ENCODE results near the gene PLEKHG2.
A peak's percentile ranks its signal among the peaks of the same experiment; 100 is the strongest.

Gene PLEKHG2

GRCh38 chr19:39417463-39418181 lies 5.2 kb downstream of the PLEKHG2 start:
- H3K36me3 Mint-ChIP-seq (ENCODE audit: low read depth) = peaks cover 6% of the 10 kb centered on the region
- peaks cover 11% of the 10 kb centered on the region for H3K4me1 Mint-ChIP-seq (ENCODE audit: low read depth)
- H3K9me3 Mint-ChIP-seq = no peaks in the 10 kb centered on the region
- H3K27ac Mint-ChIP-seq = no peak overlapping the region
- no peaks in the 10 kb centered on the region for H3K27me3 Mint-ChIP-seq
- no peak overlapping the region for H3K4me3 Mint-ChIP-seq

DNA sequence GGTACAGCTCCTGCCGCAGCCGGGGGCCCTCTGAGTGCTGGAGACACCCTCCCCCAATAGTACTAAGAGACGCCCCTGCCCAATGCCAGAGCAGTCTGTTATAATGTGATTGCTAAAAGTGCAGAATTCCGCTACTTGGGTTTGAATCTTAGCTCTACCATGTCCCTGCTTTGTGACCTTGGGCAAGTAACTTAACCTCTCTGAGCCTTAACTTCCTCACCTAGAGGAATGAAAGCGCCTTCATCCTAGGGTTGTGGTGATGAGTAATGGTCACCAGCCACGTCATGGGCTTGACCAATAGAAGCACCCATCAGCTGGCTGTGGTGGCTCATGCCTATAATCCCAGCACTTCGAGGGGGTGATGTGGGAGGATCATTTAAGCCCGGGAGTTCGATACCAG lies 6.5 kb downstream of the PLEKHG2 start:
- H3K27ac Mint-ChIP-seq = no peak overlapping the region
- H3K9me3 Mint-ChIP-seq = no peaks in the 10 kb centered on the region
- no peaks in the 10 kb centered on the region for H3K27me3 Mint-ChIP-seq
- peaks cover 13% of the 10 kb centered on the region for H3K36me3 Mint-ChIP-seq (ENCODE audit: low read depth)
- peaks cover 6% of the 10 kb centered on the region for H3K4me1 Mint-ChIP-seq (ENCODE audit: low read depth)
- no peak overlapping the region for H3K4me3 Mint-ChIP-seq

DNA sequence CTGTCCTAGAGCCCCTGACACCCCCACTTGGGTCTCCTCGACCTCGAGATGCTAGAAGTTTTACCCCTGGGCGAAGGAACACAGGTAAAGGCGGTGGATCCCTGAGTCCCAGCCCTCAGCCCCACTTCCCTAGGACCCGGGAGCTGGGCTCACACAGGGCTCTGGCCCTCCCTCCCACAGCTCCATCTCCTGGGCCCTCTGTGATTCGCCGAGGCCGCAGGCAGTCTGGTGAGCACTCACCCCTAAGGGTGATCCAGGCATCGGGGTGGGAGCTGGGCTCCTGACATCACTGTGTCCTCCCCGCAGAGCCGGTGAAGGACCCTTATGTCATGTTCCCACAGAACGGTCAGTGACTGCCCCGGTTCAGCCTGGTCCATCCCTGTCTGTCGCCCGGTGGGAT lies 8.3 kb downstream of the PLEKHG2 start:
- no peaks in the 10 kb centered on the region for H3K4me1 Mint-ChIP-seq (ENCODE audit: low read depth)
- H3K27me3 Mint-ChIP-seq = no peaks in the 10 kb centered on the region
- no peak overlapping the region for H3K4me3 Mint-ChIP-seq

DNA sequence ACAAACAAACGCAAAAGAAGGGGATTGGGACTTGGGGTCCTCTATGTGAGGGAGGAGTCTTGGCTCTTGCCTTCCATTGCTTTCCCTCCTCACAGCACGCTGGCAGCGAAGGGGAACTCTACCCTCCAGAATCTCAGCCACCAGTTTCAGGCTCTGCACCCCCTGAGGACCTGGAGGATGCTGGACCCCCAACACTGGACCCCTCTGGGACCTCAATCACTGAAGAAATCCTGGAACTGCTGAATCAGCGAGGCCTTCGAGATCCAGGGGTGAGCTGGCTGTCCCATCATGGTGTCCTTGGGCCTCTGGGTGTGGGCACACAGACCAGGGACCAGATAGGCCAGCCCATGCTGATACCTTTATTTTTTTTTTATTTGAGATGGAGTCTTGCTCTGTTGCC lies 9.6 kb downstream of the PLEKHG2 start:
- Mint-ChIP-seq H3K27me3 (no peaks in the 10 kb centered on the region), H3K4me1 (ENCODE audit: low read depth) (no peaks in the 10 kb centered on the region), H3K4me3 (no peak overlapping the region), H3K27ac (no peak overlapping the region), H3K9me3 (no peaks in the 10 kb centered on the region), H3K36me3 (ENCODE audit: low read depth) (peaks cover 20% of the 10 kb centered on the region)

More for the DNA sequence above, 8.3 kb downstream of the PLEKHG2 start:
- Mint-ChIP-seq H3K27ac (no peak overlapping the region), H3K36me3 (ENCODE audit: low read depth) (peaks cover 20% of the 10 kb centered on the region), H3K9me3 (no peaks in the 10 kb centered on the region)

DNA sequence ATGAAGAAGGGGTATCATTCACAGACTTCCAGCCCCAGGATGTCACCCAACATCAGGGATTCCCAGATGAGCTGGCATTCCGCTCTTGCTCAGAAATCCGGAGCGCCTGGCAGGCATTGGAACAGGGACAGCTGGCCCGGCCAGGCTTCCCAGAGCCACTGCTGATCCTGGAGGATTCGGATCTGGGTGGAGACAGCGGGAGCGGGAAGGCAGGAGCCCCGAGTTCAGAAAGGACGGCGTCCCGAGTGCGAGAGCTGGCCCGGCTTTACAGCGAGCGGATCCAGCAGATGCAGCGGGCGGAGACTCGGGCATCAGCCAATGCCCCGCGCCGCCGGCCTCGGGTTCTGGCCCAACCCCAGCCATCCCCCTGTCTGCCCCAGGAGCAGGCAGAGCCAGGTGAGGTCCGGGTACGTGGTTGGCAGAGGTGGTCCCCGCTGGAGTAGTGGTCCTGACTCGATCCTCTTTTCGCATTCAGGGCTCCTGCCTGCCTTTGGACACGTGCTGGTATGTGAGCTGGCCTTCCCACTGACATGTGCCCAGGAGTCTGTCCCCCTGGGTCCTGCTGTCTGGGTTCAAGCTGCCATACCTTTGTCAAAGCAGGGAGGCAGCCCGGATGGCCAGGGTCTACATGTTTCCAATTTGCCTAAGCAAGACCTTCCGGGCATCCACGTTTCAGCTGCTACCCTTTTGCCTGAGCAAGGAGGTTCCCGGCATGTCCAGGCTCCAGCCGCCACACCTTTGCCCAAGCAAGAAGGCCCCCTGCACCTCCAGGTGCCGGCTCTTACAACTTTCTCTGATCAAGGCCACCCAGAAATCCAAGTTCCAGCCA lies 11.0 kb downstream of the PLEKHG2 start:
- no peaks in the 10 kb centered on the region for H3K9me3 Mint-ChIP-seq
- no peaks in the 10 kb centered on the region for H3K27me3 Mint-ChIP-seq
- no peaks in the 10 kb centered on the region for H3K4me1 Mint-ChIP-seq (ENCODE audit: low read depth)
- no peak overlapping the region for H3K4me3 Mint-ChIP-seq
- H3K27ac Mint-ChIP-seq = no peak overlapping the region
- H3K36me3 Mint-ChIP-seq (ENCODE audit: low read depth) = peaks cover 20% of the 10 kb centered on the region

- Mint-ChIP-seq H3K36me3 (ENCODE audit: low read depth) (peaks cover 15% of the 10 kb centered on the region), H3K4me1 (ENCODE audit: low read depth) (no peaks in the 10 kb centered on the region), H3K9me3 (no peaks in the 10 kb centered on the region), H3K27me3 (no peaks in the 10 kb centered on the region), H3K27ac (no peak overlapping the region), H3K4me3 (no peak overlapping the region)
Measured at GRCh38 chr19:39424934-39425333, 12.5 kb downstream of the PLEKHG2 start.

- Mint-ChIP-seq H3K9me3 (no peaks in the 10 kb centered on the region), H3K4me3 (no peak overlapping the region), H3K27ac (no peak overlapping the region)
Measured at GRCh38 chr19:39425744-39426143, 13.3 kb downstream of the PLEKHG2 start.

GRCh38 chr19:39426170-39426569 lies 13.7 kb downstream of the PLEKHG2 start:
- Mint-ChIP-seq H3K9me3 (no peaks in the 10 kb centered on the region), H3K4me1 (ENCODE audit: low read depth) (peaks cover 10% of the 10 kb centered on the region), H3K4me3 (no peak overlapping the region), H3K27me3 (no peaks in the 10 kb centered on the region), H3K27ac (no peak overlapping the region), H3K36me3 (ENCODE audit: low read depth) (peaks cover 15% of the 10 kb centered on the region)

More at GRCh38 chr19:39425744-39426143, 13.3 kb downstream of the PLEKHG2 start:
- Mint-ChIP-seq H3K27me3 (no peaks in the 10 kb centered on the region), H3K36me3 (ENCODE audit: low read depth) (peaks cover 15% of the 10 kb centered on the region), H3K4me1 (ENCODE audit: low read depth) (peaks cover 6% of the 10 kb centered on the region)

- Mint-ChIP-seq H3K4me1 (ENCODE audit: low read depth) (peaks cover 23% of the 10 kb centered on the region), H3K27ac (no peak overlapping the region), H3K27me3 (no peaks in the 10 kb centered on the region), H3K4me3 (no peak overlapping the region), H3K9me3 (no peaks in the 10 kb centered on the region), H3K36me3 (ENCODE audit: low read depth) (peaks cover 20% of the 10 kb centered on the region)
Measured at GRCh38 chr19:39427707-39428106, 15.2 kb downstream of the PLEKHG2 start.

DNA sequence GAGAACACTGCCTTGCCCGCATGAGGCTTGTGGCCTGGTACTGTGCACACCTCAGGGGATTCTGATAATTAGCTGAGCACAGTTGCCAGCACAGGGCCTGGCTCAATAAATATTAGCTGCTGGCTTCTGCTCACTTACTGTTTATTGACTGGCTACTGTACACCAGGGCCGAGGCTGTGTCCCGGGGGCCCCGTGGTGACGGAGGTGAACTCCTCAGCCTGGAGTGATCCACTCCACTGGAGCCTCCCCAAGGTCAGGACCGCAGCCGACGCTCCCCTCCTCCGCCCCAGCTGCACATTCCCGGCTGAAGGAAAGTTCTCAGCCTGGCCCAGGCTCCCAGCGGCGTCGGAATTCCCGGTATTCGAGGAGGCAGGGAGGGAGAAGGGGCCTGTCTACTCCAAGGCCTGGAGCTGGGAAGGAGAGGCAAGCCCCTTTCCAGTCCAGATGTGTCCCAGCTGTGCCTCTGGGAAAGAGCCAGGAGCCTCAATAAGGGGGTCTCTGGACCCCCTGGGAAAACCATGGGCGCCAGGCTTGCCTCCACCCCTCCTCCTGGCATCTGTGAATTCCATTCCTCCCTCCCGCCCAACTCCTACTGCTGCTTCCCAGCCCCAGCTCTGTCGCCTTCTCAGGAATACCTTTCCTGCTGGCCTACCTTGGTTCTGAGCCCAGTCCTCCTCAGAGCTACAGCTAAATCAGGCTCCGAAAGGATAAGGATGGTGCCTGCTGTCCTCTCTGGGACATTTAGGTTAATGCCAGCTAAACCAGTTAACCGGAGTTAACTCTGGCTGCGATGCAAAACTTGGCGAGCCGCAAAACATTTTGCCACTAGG lies 16.0 kb downstream of the PLEKHG2 start:
- peaks cover 31% of the 10 kb centered on the region for H3K4me1 Mint-ChIP-seq (ENCODE audit: low read depth)
- H3K4me3 Mint-ChIP-seq = no peak overlapping the region
- no peaks in the 10 kb centered on the region for H3K9me3 Mint-ChIP-seq
- no peak overlapping the region for H3K27ac Mint-ChIP-seq
- no peaks in the 10 kb centered on the region for H3K27me3 Mint-ChIP-seq
- peaks cover 24% of the 10 kb centered on the region for H3K36me3 Mint-ChIP-seq (ENCODE audit: low read depth)

DNA sequence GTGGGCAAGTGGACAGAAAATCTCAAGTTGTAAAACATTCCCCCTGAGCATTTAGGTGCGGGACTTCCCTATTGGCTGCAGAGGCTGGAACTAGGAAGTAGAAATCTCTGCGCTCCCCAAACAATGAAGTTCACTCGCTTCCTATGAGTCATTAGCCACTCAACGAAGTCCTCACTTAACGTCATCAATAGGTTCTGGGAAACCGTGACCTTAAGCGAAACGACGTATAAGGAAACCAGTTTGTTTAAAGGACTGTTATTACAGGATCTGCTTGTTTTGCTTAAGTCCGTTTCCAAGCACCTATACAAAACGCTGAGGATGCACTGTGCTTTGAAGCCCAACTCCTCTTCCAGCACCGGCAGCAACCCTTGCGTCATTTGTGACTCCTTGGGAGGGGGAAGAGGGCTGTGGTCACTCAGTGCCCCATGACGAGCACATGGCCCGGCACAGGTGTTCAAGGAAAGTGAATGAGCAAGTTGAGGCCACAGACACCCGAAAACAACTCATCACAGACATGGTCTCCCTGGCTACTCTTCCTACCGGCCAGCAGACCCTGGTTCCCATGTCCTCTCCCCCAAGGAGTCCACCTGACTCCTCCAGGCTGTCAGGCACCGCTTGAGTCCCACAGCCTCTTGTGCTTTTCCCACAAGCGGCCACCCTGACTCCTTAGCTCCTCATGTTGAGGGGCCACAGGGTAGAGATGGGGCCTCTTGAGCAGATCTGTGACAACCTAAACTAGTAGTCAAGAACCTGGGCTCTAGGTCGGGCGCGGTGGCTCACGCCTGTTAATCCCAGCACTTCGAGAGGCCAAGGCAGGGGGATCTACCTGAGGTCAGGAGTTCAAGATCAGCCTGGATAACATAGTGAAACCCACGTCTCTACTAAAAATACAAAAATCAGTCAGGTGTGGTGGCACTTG lies 18.5 kb downstream of the PLEKHG2 start:
- Mint-ChIP-seq H3K27me3 (no peaks in the 10 kb centered on the region), H3K4me3 (peak overlapping the region; percentile 37), H3K4me1 (ENCODE audit: low read depth) (peaks cover 53% of the 10 kb centered on the region), H3K27ac (peak overlapping the region; percentile 90), H3K9me3 (no peaks in the 10 kb centered on the region), H3K36me3 (ENCODE audit: low read depth) (peaks cover 38% of the 10 kb centered on the region)

DNA sequence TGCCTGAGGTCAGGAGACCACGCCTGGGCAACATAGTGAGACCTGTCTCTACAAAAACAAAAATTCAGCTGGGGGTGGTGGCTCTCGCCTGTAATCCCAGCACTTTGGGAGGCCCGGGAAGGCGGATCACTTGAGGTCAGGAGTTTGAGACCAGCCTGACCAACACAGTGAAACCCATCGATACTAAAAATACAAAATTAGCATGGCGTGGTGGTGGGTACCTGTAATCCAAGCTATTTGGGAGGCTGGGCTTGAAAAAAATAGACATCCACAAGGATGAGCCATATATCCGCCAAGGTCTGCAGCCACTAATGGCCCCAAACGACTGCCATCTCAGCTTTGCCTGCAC lies 20.2 kb downstream of the PLEKHG2 start:
- Mint-ChIP-seq H3K27me3 (no peaks in the 10 kb centered on the region), H3K27ac (peak overlapping the region; percentile 100), H3K36me3 (ENCODE audit: low read depth) (peaks cover 40% of the 10 kb centered on the region), H3K4me3 (peak overlapping the region; percentile 99), H3K4me1 (ENCODE audit: low read depth) (peaks cover 63% of the 10 kb centered on the region), H3K9me3 (no peaks in the 10 kb centered on the region)

GRCh38 chr19:39433480-39434079 lies 21.1 kb downstream of the PLEKHG2 start:
- Mint-ChIP-seq H3K4me3 (peak overlapping the region; percentile 99), H3K9me3 (no peaks in the 10 kb centered on the region), H3K36me3 (ENCODE audit: low read depth) (peaks cover 40% of the 10 kb centered on the region), H3K27ac (peak overlapping the region; percentile 100), H3K27me3 (no peaks in the 10 kb centered on the region), H3K4me1 (ENCODE audit: low read depth) (peaks cover 63% of the 10 kb centered on the region)

Measured in stimulated activated naive CD8-positive, alpha-beta T cell treated with anti-CD3 and anti-CD28 coated beads, Interleukin-15, Interleukin-2, amounts not matched to agents 100 ng/mL and 50 ng/mL, for 24 hours (primary cell).